Brain microvascular endothelial cell (primary cell): ENCODE results near the gene NT5C1A.

ENCODE experiments used
- DNase-seq: peaks from one replicate; pipeline ENCODE4 v3.0.0-alpha.2; 2020
- H3K27ac ChIP-seq: fragments of 250-450 bp; sonication (Bioruptor Pico); 2 replicates; pipeline ENCODE4 v1.5.1; 2020; ENCODE audit warnings: mild to moderate bottlenecking, moderate library complexity
- H3K27me3 ChIP-seq: fragments of 250-450 bp; sonication (Bioruptor Pico); replicated peaks from 2 replicates; pipeline ENCODE4 v1.5.1; 2020; ENCODE audit warnings: mild to moderate bottlenecking
- H3K36me3 ChIP-seq: fragments of 250-450 bp; sonication (Bioruptor Pico); replicated peaks from 2 replicates; pipeline ENCODE4 v1.5.1; 2020; ENCODE audit warnings: mild to moderate bottlenecking
- H3K4me3 ChIP-seq: 2 replicates; pipeline ENCODE4 v1.5.1; 2011; ENCODE audit warnings: low read depth, mild to moderate bottlenecking, control low read depth, low read length, moderate library complexity
- CTCF ChIP-seq: IDR thresholded peaks from 2 replicates; pipeline ENCODE4 v1.5.1; 2011; ENCODE audit warnings: low read depth, mild to moderate bottlenecking, moderate library complexity, low read length, control low read depth, inconsistent platforms; ENCODE audit errors: missing control alignments
- in situ Hi-C: cut with HindIII; loops from 2 replicates; pipeline ENCODE4 v1.10.0; 2017; ENCODE audit warnings: low sequenced_read_pairs, low pct_ligation_motif_present

The NT5C1A gene

DNA sequence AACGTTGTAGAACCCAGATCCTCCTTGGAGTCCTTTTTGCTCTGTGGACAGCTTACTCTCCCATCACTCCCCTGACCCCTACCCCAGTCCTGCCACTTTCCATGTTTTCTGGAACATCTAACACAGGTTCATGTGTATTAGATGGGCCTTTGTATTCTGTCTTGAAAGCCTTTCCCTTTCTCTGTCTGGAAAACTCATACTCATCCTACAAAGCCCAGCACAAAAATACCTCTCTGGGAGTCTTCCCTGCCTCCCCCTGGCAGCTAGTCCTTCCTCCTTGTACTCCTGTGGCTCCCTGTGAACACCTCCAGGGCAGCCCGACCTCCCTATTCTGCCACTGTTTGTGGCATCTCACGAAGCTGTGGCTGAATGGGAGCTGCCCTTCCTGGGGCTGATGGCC lies 24.7 kb downstream of the NT5C1A start:
- no peak for DNase-seq
- H3K27ac ChIP-seq: peak overlapping the region; percentile 38
- in situ Hi-C loops: no loop called here
- no peak overlapping the region for H3K4me3 ChIP-seq
- H3K27me3 ChIP-seq: no peaks in the 10 kb centered on the region
- H3K36me3 ChIP-seq: no peaks in the 10 kb centered on the region
- no peak for TF ChIP-seq CTCF

- DNase-seq: peak; percentile 76
- Histone ChIP-seq H3K4me3 (no peak overlapping the region), H3K27me3 (no peaks in the 10 kb centered on the region), H3K36me3 (no peaks in the 10 kb centered on the region), H3K27ac (peak overlapping the region; percentile 81)
- in situ Hi-C loops: no loop called here
- TF ChIP-seq CTCF: no peak
Observed at GRCh38 chr1:39646232-39647081, 25.4 kb downstream of the NT5C1A start.

GRCh38 chr1:39645411-39646043 lies 26.4 kb downstream of the NT5C1A start:
- DNase-seq: no peak
- in situ Hi-C loops: no loop called here
- TF ChIP-seq CTCF: no peak
- H3K4me3 ChIP-seq: no peak overlapping the region
- no peaks in the 10 kb centered on the region for H3K36me3 ChIP-seq
- H3K27me3 ChIP-seq: no peaks in the 10 kb centered on the region
- H3K27ac ChIP-seq: no peak overlapping the region

GRCh38 chr1:39643705-39644104 lies 28.2 kb downstream of the NT5C1A start:
- H3K27ac ChIP-seq: no peak overlapping the region
- DNase-seq: no peak
- in situ Hi-C loops: no loop called here
- no peaks in the 10 kb centered on the region for H3K27me3 ChIP-seq
- no peaks in the 10 kb centered on the region for H3K36me3 ChIP-seq
- no peak for TF ChIP-seq CTCF
- no peak overlapping the region for H3K4me3 ChIP-seq

- TF ChIP-seq CTCF: no peak
- in situ Hi-C loops: no loop called here
- no peak overlapping the region for H3K27ac ChIP-seq
- H3K4me3 ChIP-seq: no peak overlapping the region
- no peaks in the 10 kb centered on the region for H3K36me3 ChIP-seq
- H3K27me3 ChIP-seq: no peaks in the 10 kb centered on the region
- no peak for DNase-seq
Observed at GRCh38 chr1:39642796-39643195, 29.1 kb downstream of the NT5C1A start.

DNA sequence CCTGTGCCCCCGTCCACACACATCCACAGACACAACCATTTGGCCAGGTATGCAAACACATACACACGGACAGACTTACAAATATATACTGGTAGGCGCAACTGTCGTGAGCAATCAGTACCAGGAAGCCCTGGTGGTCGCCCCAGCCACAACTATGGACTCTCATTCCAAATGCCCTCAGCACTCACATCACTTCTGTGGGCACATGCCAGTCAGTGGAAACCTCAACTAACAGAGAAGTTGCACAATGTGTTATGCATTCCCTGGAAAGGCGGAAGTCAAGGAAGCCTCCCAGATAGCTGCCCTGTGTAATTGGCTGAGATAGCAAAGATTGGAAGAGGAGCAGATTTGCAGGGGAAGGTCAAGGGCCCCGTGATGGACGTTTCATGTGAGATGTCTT lies 31.0 kb downstream of the NT5C1A start:
- Histone ChIP-seq H3K27me3 (no peaks in the 10 kb centered on the region), H3K4me3 (no peak overlapping the region), H3K27ac (no peak overlapping the region), H3K36me3 (no peaks in the 10 kb centered on the region)
- DNase-seq: no peak
- in situ Hi-C loops: no loop called here
- TF ChIP-seq CTCF: no peak
